COLO668 (cell line): Measurements from ENCODE around the gene MMRN2.

Experiments used
- DNase-seq: peaks from one replicate; lab custom pipeline; 2025; ENCODE audit not compliant: unreplicated experiment; lab: John Stamatoyannopoulos, UW

Gene MMRN2

DNA sequence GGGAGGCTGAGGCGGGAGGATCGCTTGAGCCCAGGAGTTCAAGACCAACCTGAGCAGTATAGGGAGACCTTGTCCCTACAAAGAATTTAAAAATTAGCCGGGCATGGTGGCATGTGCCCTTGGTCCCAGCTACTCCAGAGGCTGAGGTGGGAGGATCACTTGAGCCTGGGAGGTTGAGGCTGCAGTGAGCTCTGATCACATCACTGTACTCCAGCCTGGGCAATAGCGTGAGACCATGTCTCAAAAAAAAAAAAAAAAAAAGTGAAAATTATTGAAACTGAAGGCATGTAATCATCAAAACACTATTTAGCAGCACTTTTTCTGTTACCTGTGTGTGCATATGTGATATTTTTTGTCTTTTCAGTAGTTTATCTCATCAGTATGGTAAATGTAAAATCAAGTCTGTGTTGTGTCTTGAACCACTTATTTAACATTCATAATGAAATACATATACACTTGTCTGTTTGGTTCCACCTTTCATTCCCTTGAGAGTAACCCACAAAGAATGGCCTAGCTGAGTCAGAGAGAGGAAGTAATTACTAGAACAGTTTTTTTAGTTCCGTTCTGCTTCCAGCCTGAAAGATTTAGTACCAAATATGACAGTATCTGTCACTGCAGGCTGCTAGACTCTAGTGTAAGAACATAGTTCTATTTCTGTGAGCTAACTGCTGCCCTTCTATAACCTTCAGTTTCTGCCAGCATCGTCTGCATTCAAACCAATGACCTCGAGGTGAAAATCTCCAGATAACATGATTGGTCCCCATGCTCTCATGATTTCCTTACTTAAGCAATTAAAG lies 68.6 kb downstream of the MMRN2 start:
- no peak for DNase-seq
